Cardiac muscle cell (in vitro differentiated cells and primary cell): ENCODE measurements around the gene MRM2. TPM values are rescaled to one million over a fixed set of nuclear protein-coding genes. Genes with fewer than 3 reads are reported as not detected.

Source experiments
- DNase-seq, 2 donors: peaks; one replicate each; pipeline versions ENCODE4 v3.0.0 to v3.0.0-alpha.2; 2010 to 2017; ENCODE audit warnings: low read depth in 1 of 2, low spot score in 1 of 2
- H3K27ac ChIP-seq: fragments of 200-600 bp; sonication (generic); 2 replicates; pipeline ENCODE4 v1.5.1; 2016
- H3K27me3 ChIP-seq: fragments of 200-600 bp; sonication (generic); 2 replicates; pipeline ENCODE4 v1.6.0; 2016; ENCODE audit warnings: control low read depth
- H3K36me3 ChIP-seq: fragments of 200-600 bp; sonication (generic); 2 replicates; pipeline ENCODE4 v1.5.1; 2016; ENCODE audit warnings: control low read depth
- H3K4me1 ChIP-seq: fragments of 200-600 bp; sonication (generic); 2 replicates; pipeline ENCODE4 v1.8.1; 2017; ENCODE audit warnings: low read depth, mild to moderate bottlenecking, mixed run types
- H3K4me3 ChIP-seq: fragments of 200-600 bp; sonication (generic); 2 replicates; pipeline ENCODE4 v1.5.1; 2016; ENCODE audit warnings: mild to moderate bottlenecking
- H3K9me3 ChIP-seq: fragments of 200-600 bp; sonication (generic); 2 replicates; pipeline ENCODE4 v1.5.1; 2017; ENCODE audit warnings: low read depth, mild to moderate bottlenecking, control low read depth
- CTCF ChIP-seq: IDR thresholded peaks from 2 replicates; pipeline ENCODE4 v1.5.1; 2012; ENCODE audit warnings: low read depth, mild to moderate bottlenecking, low read length
- polyA plus RNA-seq: library from polyadenylated mRNA; unstranded; fragments of >200 nt; fragmentation: Nextera tagmentation; extraction: Ambion mirVana; gene quantifications from 2 replicates; pipeline ENCODE4 v1.2.1, GENCODE V29; 2016
- total RNA-seq: library from RNA; depleted of rRNA; stranded (reverse); fragments of >200 nt; gene quantifications from 2 replicates; pipeline ENCODE4 v1.2.3, GENCODE V29; 2016

The MRM2 gene
- total and polyA plus RNA-seq, 2 experiments from 2014 or later: 24.2 to 53.5 TPM

DNA sequence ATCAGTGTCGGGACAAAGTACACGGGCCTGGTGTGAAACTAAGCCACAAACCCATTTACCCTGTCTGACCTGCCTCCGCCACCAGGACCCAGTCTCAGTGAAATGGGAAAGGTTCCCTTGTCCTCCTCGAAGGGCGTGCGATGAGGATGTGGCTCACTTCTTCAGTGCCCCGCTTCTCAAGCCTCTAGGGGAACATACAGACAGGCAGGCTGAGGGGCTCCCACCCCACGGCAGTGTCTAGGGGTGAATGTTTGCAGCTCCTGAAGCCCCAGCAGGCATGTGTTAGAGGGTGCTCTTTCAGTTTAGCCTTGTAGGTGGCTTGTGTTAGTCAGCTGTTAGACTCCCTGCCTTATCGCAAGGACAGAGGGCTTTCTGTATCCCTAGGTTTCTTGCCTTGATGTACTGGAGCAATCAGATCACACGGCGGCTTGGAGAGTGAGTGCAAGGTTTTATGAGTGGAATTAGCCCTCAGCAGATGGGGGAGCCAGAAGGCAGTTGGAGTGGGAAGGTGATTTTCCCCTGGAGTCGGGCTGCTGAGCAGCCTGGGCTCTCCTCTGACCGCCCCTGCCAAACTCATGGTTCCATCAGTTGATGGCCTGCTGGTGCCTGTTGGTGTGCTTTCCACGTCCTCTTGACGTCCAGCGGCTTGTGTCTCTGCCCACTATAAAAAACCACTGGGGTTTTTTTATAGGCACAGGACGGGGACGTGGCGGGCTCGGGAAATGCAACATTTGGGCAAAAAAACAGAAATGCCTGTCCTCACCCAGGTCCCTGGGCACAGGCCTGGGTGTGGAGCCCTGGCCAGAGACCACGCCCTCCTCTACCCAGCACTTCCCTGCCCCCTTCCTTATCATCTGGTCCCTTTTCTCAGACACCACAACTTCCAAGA lies 780 bp upstream of the MRM2 start:
- Histone ChIP-seq H3K36me3 (peaks cover 12% of the 10 kb centered on the region), H3K27ac (no peak overlapping the region), H3K4me3 (peak overlapping the region; percentile 83), H3K27me3 (no peaks in the 10 kb centered on the region), H3K9me3 (no peaks in the 10 kb centered on the region), H3K4me1 (peaks cover 4% of the 10 kb centered on the region)
- TF ChIP-seq CTCF: no peak
- no peak for DNase-seq

- no peak for DNase-seq
- no peak overlapping the region for H3K4me3 ChIP-seq
- H3K36me3 ChIP-seq: peaks cover 19% of the 10 kb centered on the region
- no peaks in the 10 kb centered on the region for H3K27me3 ChIP-seq
- H3K4me1 ChIP-seq: peaks cover 4% of the 10 kb centered on the region
- TF ChIP-seq CTCF: no peak
- H3K27ac ChIP-seq: no peak overlapping the region
- no peaks in the 10 kb centered on the region for H3K9me3 ChIP-seq
These were observed 2.8 kb downstream of the MRM2 start for GRCh38 chr7:2239242-2239641.

DNA sequence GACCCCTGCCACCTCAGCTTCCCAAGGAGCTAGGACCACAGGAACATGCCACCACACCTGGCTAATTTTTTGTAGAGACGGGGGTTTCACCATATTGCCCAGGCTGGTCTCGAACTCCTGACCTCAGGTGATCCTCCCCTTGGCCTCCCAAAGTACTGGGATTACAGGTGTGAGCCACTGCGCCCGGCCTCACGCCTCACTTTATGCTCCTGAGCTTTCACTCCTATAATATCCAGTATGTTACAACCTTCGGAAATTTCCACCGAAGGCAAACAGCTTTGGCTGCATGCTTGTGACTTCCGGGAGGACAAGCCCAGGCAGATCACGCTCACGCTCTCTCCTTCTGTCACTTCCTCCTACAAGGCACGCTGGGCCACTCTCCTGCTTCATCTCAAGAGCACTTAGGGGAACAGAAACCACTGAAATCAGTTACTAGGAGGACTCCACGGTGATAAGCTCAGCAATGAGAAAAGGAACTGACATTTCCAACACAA lies 4.8 kb downstream of the MRM2 start:
- no peak overlapping the region for H3K4me3 ChIP-seq
- no peaks in the 10 kb centered on the region for H3K27me3 ChIP-seq
- no peaks in the 10 kb centered on the region for H3K9me3 ChIP-seq
- peaks cover 4% of the 10 kb centered on the region for H3K4me1 ChIP-seq
- no peak overlapping the region for H3K27ac ChIP-seq
- H3K36me3 ChIP-seq: peaks cover 19% of the 10 kb centered on the region
- TF ChIP-seq CTCF: no peak
- DNase-seq: no peak

GRCh38 chr7:2233926-2234325 lies 8.1 kb downstream of the MRM2 start:
- no peak for TF ChIP-seq CTCF
- H3K36me3 ChIP-seq: peaks cover 21% of the 10 kb centered on the region

DNA sequence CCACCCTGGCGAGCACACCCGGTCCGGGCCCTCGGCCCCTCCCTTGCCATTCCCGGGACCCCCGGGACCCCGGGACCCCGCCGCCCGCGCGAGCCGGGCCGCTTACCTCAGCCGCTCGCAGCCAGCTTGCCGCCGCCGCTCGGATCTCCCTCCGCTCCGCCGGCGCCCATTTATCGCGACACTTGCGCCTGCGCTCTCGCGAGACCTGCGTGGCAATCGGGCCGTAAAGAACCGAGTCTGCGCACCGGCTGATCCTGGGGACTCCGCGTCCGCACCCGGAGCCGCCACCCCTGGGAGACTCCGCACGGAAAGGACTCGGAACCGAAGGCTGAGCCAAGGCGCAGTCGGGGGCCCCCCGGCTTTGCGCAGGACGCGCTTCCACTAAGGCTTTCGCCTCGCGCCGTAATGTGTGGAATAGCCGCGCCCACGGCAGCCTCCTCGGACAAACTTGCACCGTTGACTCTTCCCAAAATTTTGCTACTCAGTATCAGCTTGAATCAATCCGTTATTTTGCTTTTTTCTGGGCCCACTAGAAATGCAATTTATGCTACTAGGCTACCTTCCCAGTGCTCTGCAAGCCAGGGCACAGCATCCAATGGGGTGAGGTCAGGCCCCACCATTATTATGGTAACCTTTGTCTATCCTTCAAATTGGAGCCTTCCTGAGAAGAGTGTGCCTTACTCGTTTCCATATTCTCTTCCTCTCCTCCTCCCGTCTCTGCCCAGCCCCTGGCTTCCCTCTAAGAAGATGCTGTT lies 9.1 kb downstream of the MRM2 start, which contains the start of gene MAD1L1:
TSS of gene MAD1L1 (minus strand) at position 180 of the 755 bp plus-strand sequence. CDS start 2,812 bp downstream, outside the sequence.
- no peaks in the 10 kb centered on the region for H3K27me3 ChIP-seq
- TF ChIP-seq CTCF: no peak
- DNase-seq: peak; percentile 94 to 95
- H3K4me3 ChIP-seq: peak within 1 kb of the TSS; percentile 79
- peaks cover 13% of the 10 kb centered on the region for H3K36me3 ChIP-seq
- peaks cover 8% of the 10 kb centered on the region for H3K4me1 ChIP-seq
- peak within 1 kb of the TSS; percentile 81 for H3K27ac ChIP-seq
- H3K9me3 ChIP-seq: no peaks in the 10 kb centered on the region

More at GRCh38 chr7:2233926-2234325, 8.1 kb downstream of the MRM2 start:
- Histone ChIP-seq H3K27me3 (no peaks in the 10 kb centered on the region), H3K4me3 (no peak overlapping the region), H3K27ac (no peak overlapping the region), H3K9me3 (no peaks in the 10 kb centered on the region), H3K4me1 (peaks cover 8% of the 10 kb centered on the region)
- DNase-seq: no peak
